Body of pancreas (tissue), 4 donors: ENCODE measurements around the gene METTL24. TPM values are rescaled to one million over a fixed set of nuclear protein-coding genes. Genes with fewer than 3 reads are reported as not detected.

Source experiments
- ATAC-seq: fragments of 150-250 bp; one replicate; pipeline ENCODE4 v1.9.1; 2016
- DNase-seq, 4 donors: peaks; one replicate each; pipeline ENCODE4 v3.0.0-alpha.2; 2019
- H3K27ac ChIP-seq, 4 donors: fragments of 200-600 bp; sonication (generic); 1 replicate in 3 of 4; 2 replicates in 1 of 4; pipeline versions ENCODE4 v1.5.1 to v1.6.1; 2016 to 2019; ENCODE audit warnings: mild to moderate bottlenecking in 1 of 4, mixed read lengths in 1 of 4, moderate library complexity in 1 of 4
- H3K27me3 ChIP-seq, 2 donors: fragments of 200-600 bp; sonication (generic); one replicate each; pipeline ENCODE4 v1.6.0; 2016; ENCODE audit warnings: mild to moderate bottlenecking in 1 of 2
- H3K36me3 ChIP-seq, 2 donors: fragments of 200-600 bp; sonication (generic); replicated peaks in 1 of 2; 2 replicates each; pipeline ENCODE4 v1.5.1; 2016; ENCODE audit warnings: low read depth in 2 of 2; ENCODE audit not compliant: insufficient read depth in 1 of 2
- H3K4me1 ChIP-seq: fragments of 200-600 bp; sonication (generic); one replicate; pipeline ENCODE4 v1.6.0; 2016
- H3K4me3 ChIP-seq, 2 donors: fragments of 200-600 bp; sonication (generic); 1 replicate in 1 of 2; 2 replicates in 1 of 2; pipeline ENCODE4 v1.5.1; 2016 to 2019
- H3K9me3 ChIP-seq, 3 donors: fragments of 200-600 bp; sonication (generic); 1 replicate in 2 of 3; 2 replicates in 1 of 3; pipeline ENCODE4 v1.5.1; 2016
- CTCF ChIP-seq, 7 experiments: fragments of 450-650 bp in 4 of 7; fragments of 200-600 bp in 3 of 7; sonication (generic) in 3 of 7; IDR thresholded peaks; one replicate each; pipeline ENCODE4 v1.5.1; 2016 to 2019; ENCODE audit warnings: antibody characterized with exemption in 7 of 7
- POLR2A ChIP-seq, 3 donors: fragments of 450-650 bp; IDR thresholded peaks; one replicate each; pipeline ENCODE4 v1.6.1; 2016; ENCODE audit warnings: antibody characterized with exemption in 3 of 3, mild to moderate bottlenecking in 2 of 3
- WGBS, 2 donors: methylation state at CpG; one replicate each; pipeline ENCODE4 v1.1.5; 2017; 5-methylcytosine and 5-hydroxymethylcytosine counted together
- intact Hi-C: fragments of 100-400 bp; cut with DNase I; formaldehyde crosslinking; loops from one replicate; pipeline ENCODE4 v1.15.1; 2023
- total RNA-seq, 2 donors: library from RNA; depleted of rRNA; stranded (reverse); fragments of >200 nt; gene quantifications; one replicate each; pipeline ENCODE4 v1.1.0, GENCODE V29; 2016

METTL24 gene
- total RNA-seq, 2 donors from 2014 or later, result 2.3 to 4.0 TPM

- Histone ChIP-seq H3K4me3 (peak overlapping the region in 1 of 2 donors; percentile 5), H3K9me3 (no peaks in the 10 kb centered on the region), H3K27ac (peak overlapping the region; percentile 74 to 83 (median 81)), H3K27me3 (no peaks in the 10 kb centered on the region), H3K4me1 (peaks cover 36% of the 10 kb centered on the region), H3K36me3 (no peaks in the 10 kb centered on the region)
- ATAC-seq (no peak), DNase-seq (no peak)
- TF ChIP-seq POLR2A (IDR thresholded peaks at IDR 0.05), result no peak
- no peak for TF ChIP-seq CTCF (IDR thresholded peaks at IDR 0.05)
- 44 to 47% methylated on average over 13 of the region's 13 CpGs for WGBS, 2 donors
- intact Hi-C loops, result no loop called here
Measured at GRCh38 chr6:110358553-110359160, 508 bp upstream of the METTL24 start.

DNA sequence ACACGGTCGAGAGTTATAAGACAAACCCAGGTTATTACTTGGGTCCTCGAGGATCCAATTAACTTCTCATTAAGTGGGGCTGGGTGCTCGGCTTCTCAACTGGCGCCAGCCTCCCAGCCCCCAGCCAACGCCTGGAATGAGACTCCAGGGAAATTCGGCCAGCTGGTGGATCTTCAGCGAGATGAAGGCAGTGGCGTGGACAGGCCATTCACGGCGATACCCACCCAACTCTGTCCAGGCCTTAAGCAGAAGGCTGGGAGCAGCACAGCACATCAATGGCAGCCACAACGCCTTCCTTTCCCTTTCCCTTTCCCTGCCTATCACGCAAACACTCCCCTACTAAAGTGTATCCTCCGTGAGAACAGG, 868 bp downstream of the METTL24 start:
- H3K27me3 ChIP-seq, result no peaks in the 10 kb centered on the region
- no peak for TF ChIP-seq POLR2A (IDR thresholded peaks at IDR 0.05)
- no peak for TF ChIP-seq CTCF (IDR thresholded peaks at IDR 0.05)
- no peaks in the 10 kb centered on the region for H3K9me3 ChIP-seq
- DNase-seq (no peak), ATAC-seq (peak; percentile 6)
- 52 to 58% methylated on average over 14 of the region's 14 CpGs for WGBS, 2 donors
- peaks cover 36% of the 10 kb centered on the region for H3K4me1 ChIP-seq
- peak overlapping the region; percentile 68 to 83 (median 78) for H3K27ac ChIP-seq
- intact Hi-C loops, result no loop called here
- H3K36me3 ChIP-seq, result no peaks in the 10 kb centered on the region
- H3K4me3 ChIP-seq, result peak overlapping the region; percentile 25 to 61

DNA sequence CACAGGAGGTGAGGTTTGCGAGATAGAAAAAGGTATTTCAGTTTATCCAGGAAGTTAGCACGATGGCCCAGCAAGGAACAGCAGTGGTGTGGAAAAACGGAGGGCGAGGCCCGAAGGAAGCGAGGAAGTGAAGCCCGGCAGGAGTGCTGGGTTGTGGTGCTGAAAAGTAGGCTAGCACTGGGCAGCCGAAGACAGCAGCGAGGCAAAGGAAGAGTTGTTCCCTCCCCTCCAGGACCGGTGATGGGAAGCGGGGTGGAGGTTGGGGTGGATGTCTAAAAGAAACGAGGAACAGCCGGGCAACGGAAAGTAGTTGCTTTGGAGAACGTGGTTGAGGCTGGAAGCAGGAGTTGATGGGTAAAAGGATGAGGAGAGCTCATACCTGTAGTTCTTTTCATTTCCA, 1.4 kb downstream of the METTL24 start:
- Histone ChIP-seq H3K9me3 (no peaks in the 10 kb centered on the region), H3K27me3 (no peaks in the 10 kb centered on the region), H3K4me3 (no peak overlapping the region), H3K4me1 (peaks cover 36% of the 10 kb centered on the region), H3K27ac (peak overlapping the region in 2 of 4 donors; percentile 68 to 83), H3K36me3 (no peaks in the 10 kb centered on the region)
- intact Hi-C loops, result no loop called here
- DNase-seq, result no peak
- 88 to 93% methylated on average over 15 of the region's 15 CpGs for WGBS, 2 donors
- TF ChIP-seq POLR2A (IDR thresholded peaks at IDR 0.05) (no peak), CTCF (IDR thresholded peaks at IDR 0.05) (no peak)
- no peak for ATAC-seq

- WGBS, 2 donors, result 70 to 73% methylated on average over 2 of the region's 2 CpGs
- Histone ChIP-seq H3K27me3 (no peaks in the 10 kb centered on the region), H3K4me1 (peaks cover 36% of the 10 kb centered on the region), H3K27ac (no peak overlapping the region), H3K9me3 (no peaks in the 10 kb centered on the region), H3K36me3 (no peaks in the 10 kb centered on the region), H3K4me3 (no peak overlapping the region)
- DNase-seq, result no peak
- no peak for TF ChIP-seq CTCF (IDR thresholded peaks at IDR 0.05)
- TF ChIP-seq POLR2A (IDR thresholded peaks at IDR 0.05), result no peak
- intact Hi-C loops, result no loop called here
- ATAC-seq, result no peak
Measured at GRCh38 chr6:110355727-110356126, 2.4 kb downstream of the METTL24 start.

GRCh38 chr6:110355022-110355421, 3.1 kb downstream of the METTL24 start:
- TF ChIP-seq POLR2A (IDR thresholded peaks at IDR 0.05) (no peak), CTCF (IDR thresholded peaks at IDR 0.05) (no peak)
- no peaks in the 10 kb centered on the region for H3K27me3 ChIP-seq
- DNase-seq, result no peak
- H3K4me1 ChIP-seq, result peaks cover 33% of the 10 kb centered on the region
- no peaks in the 10 kb centered on the region for H3K9me3 ChIP-seq
- H3K27ac ChIP-seq, result no peak overlapping the region
- WGBS, 2 donors, result 70 to 76% methylated on average over 2 of the region's 2 CpGs
- intact Hi-C loops, result no loop called here
- H3K4me3 ChIP-seq, result no peak overlapping the region
- ATAC-seq, result no peak
- no peaks in the 10 kb centered on the region for H3K36me3 ChIP-seq
